Lung (tissue), 12 donors: ENCODE data around the gene IL31RA. TPM values are rescaled to one million over a fixed set of nuclear protein-coding genes. Genes with fewer than 3 reads are reported as not detected.
A peak's percentile ranks its signal among the peaks of the same experiment; 100 is the strongest.

Experiments used
- ATAC-seq: fragments of 200-7000 bp; cut with Tn5 transposase; one replicate; pipeline ENCODE4 v1.9.1; 2020; ENCODE audit warnings: moderate number of reproducible peaks; ENCODE audit not compliant: insufficient read depth, low FRiP score
- DNase-seq, 3 donors: peaks; one replicate each; pipeline ENCODE4 v3.0.0-alpha.2; 2013 to 2017
- H3K27ac ChIP-seq, 2 donors: one replicate each; pipeline ENCODE4 v1.5.1; 2013; ENCODE audit warnings: mild to moderate bottlenecking in 2 of 2, moderate library complexity in 2 of 2, control low read depth in 1 of 2, inconsistent platforms in 1 of 2, low read depth in 1 of 2, low read length in 1 of 2
- H3K27me3 ChIP-seq, 3 donors: one replicate each; pipeline ENCODE4 v1.5.1; 2013; ENCODE audit warnings: low read length in 2 of 3; ENCODE audit not compliant: control insufficient read depth in 3 of 3, insufficient read depth in 3 of 3
- H3K36me3 ChIP-seq, 4 donors: one replicate each; pipeline ENCODE4 v1.5.1; 2013; ENCODE audit warnings: low read length in 4 of 4, mild to moderate bottlenecking in 1 of 4, moderate library complexity in 1 of 4; ENCODE audit not compliant: control insufficient read depth in 4 of 4, insufficient read depth in 4 of 4
- H3K4me1 ChIP-seq, 5 donors: one replicate each; pipeline ENCODE4 v1.5.1; 2013; ENCODE audit warnings: low read length in 5 of 5, mild to moderate bottlenecking in 2 of 5, moderate library complexity in 1 of 5; ENCODE audit not compliant: control insufficient read depth in 5 of 5, insufficient read depth in 5 of 5
- H3K4me3 ChIP-seq: one replicate; pipeline ENCODE4 v1.5.1; 2013; ENCODE audit warnings: mild to moderate bottlenecking, control low read depth, moderate library complexity
- H3K9ac ChIP-seq, 2 donors: one replicate each; pipeline ENCODE4 v1.5.1; 2013; ENCODE audit warnings: low read length in 2 of 2, control low read depth in 1 of 2; ENCODE audit not compliant: insufficient read depth in 1 of 2
- H3K9me3 ChIP-seq, 4 donors: one replicate each; pipeline ENCODE4 v1.5.1; 2013; ENCODE audit warnings: low read length in 3 of 4, mild to moderate bottlenecking in 1 of 4, moderate library complexity in 1 of 4; ENCODE audit not compliant: control insufficient read depth in 4 of 4, insufficient read depth in 3 of 4
- CTCF ChIP-seq: IDR thresholded peaks from 2 replicates; pipeline ENCODE4 v1.5.1; 2012; ENCODE audit warnings: mild to moderate bottlenecking; ENCODE audit errors: control extremely low read depth, extremely low read depth
- WGBS, 2 donors: extraction: QIAGEN DNeasy Blood & Tissue Kit; methylation state at CpG; one replicate each; pipeline ENCODE4 v1.1.7; 2013; 5-methylcytosine and 5-hydroxymethylcytosine counted together
- polyA plus RNA-seq, 2 donors: library from polyadenylated mRNA; stranded (reverse); fragments of 200-250 nt; gene quantifications; one replicate each; pipeline ENCODE4 v1.2.1, GENCODE V29; 2013
- total RNA-seq, 2 donors: library from RNA; depleted of rRNA in 1 of 2; stranded (reverse); fragments of >200 nt in 1 of 2; gene quantifications; one replicate each; pipeline ENCODE4 v1.2.1, GENCODE V29; 2014 to 2021
- donor health status: control.
- donor health status: control.
- donor health status: Bipolar disorder and iron deficiency.
- donor health status: healthy.
- donor health status: DM: yes; HTN: yes; CAD: no.

The IL31RA gene
- total and polyA plus RNA-seq, 4 donors: 0.04 to 0.21 (median 0.11) TPM

DNA sequence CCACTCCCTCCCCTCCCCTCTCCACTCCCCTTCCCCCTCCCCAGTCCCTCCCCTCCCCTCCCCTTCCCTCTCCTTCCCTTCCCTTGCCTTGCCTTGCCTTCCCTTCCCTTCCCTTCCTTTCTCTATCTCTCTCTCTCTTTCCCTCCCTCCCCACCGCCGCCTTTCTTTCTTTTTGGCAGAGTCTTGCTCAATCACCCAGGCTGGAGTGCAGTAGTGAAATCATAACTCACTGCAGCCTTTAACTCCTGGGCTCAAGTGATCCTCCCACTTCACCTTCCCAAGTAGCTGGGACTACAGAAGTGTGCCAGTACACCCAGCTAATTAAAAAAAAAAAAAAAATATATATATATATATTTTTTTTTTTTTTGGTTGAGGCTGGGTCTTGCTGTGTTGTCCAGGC, 45.5 kb downstream of the IL31RA start:
- WGBS, 2 donors: 45 to 53% methylated on average over 2 of the region's 2 CpGs
- H3K27me3 ChIP-seq: no peaks in the 10 kb centered on the region
- H3K27ac ChIP-seq: no peak overlapping the region
- ATAC-seq (no peak), DNase-seq (no peak)
- no peak overlapping the region for H3K4me3 ChIP-seq
- H3K9ac ChIP-seq: no peak overlapping the region
- TF ChIP-seq CTCF: no peak
- peaks cover 0 to 2% (median 0%) of the 10 kb centered on the region in 4 donors for H3K9me3 ChIP-seq
- H3K36me3 ChIP-seq: no peaks in the 10 kb centered on the region
- peaks cover 0 to 4% (median 0%) of the 10 kb centered on the region in 5 donors for H3K4me1 ChIP-seq

GRCh38 chr5:55897206-55897894, 46.2 kb downstream of the IL31RA start:
- H3K27ac ChIP-seq: no peak overlapping the region
- H3K9me3 ChIP-seq: peaks cover 0 to 2% (median 0%) of the 10 kb centered on the region in 4 donors
- H3K9ac ChIP-seq: no peak overlapping the region
- TF ChIP-seq CTCF: no peak
- H3K27me3 ChIP-seq: no peaks in the 10 kb centered on the region
- peaks cover 0 to 4% (median 0%) of the 10 kb centered on the region in 5 donors for H3K4me1 ChIP-seq
- no peak for DNase-seq
- 74 to 76% methylated on average over 8 of the region's 8 CpGs for WGBS, 2 donors
- H3K36me3 ChIP-seq: no peaks in the 10 kb centered on the region
- no peak for ATAC-seq
- no peak overlapping the region for H3K4me3 ChIP-seq

- Histone ChIP-seq H3K4me1 (peaks cover 0 to 4% (median 0%) of the 10 kb centered on the region in 5 donors), H3K36me3 (no peaks in the 10 kb centered on the region), H3K9me3 (no peaks in the 10 kb centered on the region), H3K27ac (no peak overlapping the region), H3K9ac (no peak overlapping the region), H3K4me3 (no peak overlapping the region), H3K27me3 (no peaks in the 10 kb centered on the region)
- DNase-seq (no peak), ATAC-seq (peak; percentile 19)
- 77 to 84% methylated on average over 14 of the region's 14 CpGs for WGBS, 2 donors
- TF ChIP-seq CTCF: no peak
Measured at GRCh38 chr5:55897905-55898304, 46.7 kb downstream of the IL31RA start.
